Neural cell (in vitro differentiated cells): ENCODE measurements around the gene TXLNG.

ENCODE experiments used
- CTCF ChIP-seq: fragments of 450-650 bp; IDR thresholded peaks from 2 replicates; pipeline ENCODE4 v1.5.1; 2014; ENCODE audit warnings: antibody characterized with exemption, mild to moderate bottlenecking, moderate library complexity; ENCODE audit not compliant: poor library complexity, severe bottlenecking
- EP300 ChIP-seq: fragments of 450-650 bp; conservative IDR thresholded peaks from 2 replicates; pipeline ENCODE4 v1.6.1; 2014; ENCODE audit warnings: antibody characterized with exemption, mild to moderate bottlenecking, moderate library complexity; ENCODE audit not compliant: poor library complexity, severe bottlenecking
- EZH2 ChIP-seq: fragments of 200-600, 300-800 bp; shearing (Covaris generic), sonication (generic); IDR thresholded peaks from 2 replicates; pipeline ENCODE4 v1.6.1; 2014; ENCODE audit warnings: antibody characterized with exemption, low read length, borderline replicate concordance, mild to moderate bottlenecking; ENCODE audit not compliant: insufficient read depth, poor library complexity, severe bottlenecking
- MXI1 ChIP-seq: fragments of 450-650 bp; conservative IDR thresholded peaks from 2 replicates; pipeline ENCODE4 v1.6.1; 2014; ENCODE audit warnings: antibody characterized with exemption, mild to moderate bottlenecking; ENCODE audit not compliant: poor library complexity, severe bottlenecking
- POLR2AphosphoS5 ChIP-seq: IDR thresholded peaks from 2 replicates; pipeline ENCODE4 v1.6.1; 2012
- RAD21 ChIP-seq: fragments of 450-650 bp; conservative IDR thresholded peaks from 2 replicates; pipeline ENCODE4 v1.6.1; 2014; ENCODE audit warnings: antibody characterized with exemption, mild to moderate bottlenecking, moderate library complexity
- REST ChIP-seq: IDR thresholded peaks from 2 replicates; pipeline ENCODE4 v1.6.1; 2012; ENCODE audit warnings: borderline replicate concordance
- SMC3 ChIP-seq: fragments of 450-650 bp; conservative IDR thresholded peaks from 2 replicates; pipeline ENCODE4 v1.6.1; 2014; ENCODE audit warnings: antibody characterized with exemption, mild to moderate bottlenecking, moderate library complexity; ENCODE audit not compliant: poor library complexity
- TAF1 ChIP-seq: IDR thresholded peaks from 2 replicates; pipeline ENCODE4 v1.6.1; 2012; ENCODE audit warnings: low read depth

- TF ChIP-seq CTCF (no peak), POLR2AphosphoS5 (no peak), EZH2 (no peak), RAD21 (no peak), TAF1 (no peak), MXI1 (no peak), REST (no peak), EP300 (no peak), SMC3 (no peak)
Observed at GRCh38 chrX:16851827-16852226, 65.6 kb downstream of the TXLNG start.
